ENCODE data around the gene HSD17B12.

GRCh38 chr11:43644621-43645299 is 35.8 kb upstream of the HSD17B12 start:
- no peak for TF ChIP-seq CTCF (conservative IDR thresholded peaks at IDR 0.05)
- no peak for TF ChIP-seq EZH2 (IDR thresholded peaks at IDR 0.05; ENCODE audit: low read depth)

Data from PC-9 (cell line).